ENCODE results near the gene CCT6A. TPM values are rescaled to one million over a fixed set of nuclear protein-coding genes. Genes with fewer than 3 reads are reported as not detected.
A peak's percentile ranks its signal among the peaks of the same experiment; 100 is the strongest.

Gene CCT6A
- total and polyA plus RNA-seq, 9 of the 15 experiments (the other 6 are each of a cell fraction or from before 2014, with no cell fraction given): 244 to 708 (median 387) TPM

DNA sequence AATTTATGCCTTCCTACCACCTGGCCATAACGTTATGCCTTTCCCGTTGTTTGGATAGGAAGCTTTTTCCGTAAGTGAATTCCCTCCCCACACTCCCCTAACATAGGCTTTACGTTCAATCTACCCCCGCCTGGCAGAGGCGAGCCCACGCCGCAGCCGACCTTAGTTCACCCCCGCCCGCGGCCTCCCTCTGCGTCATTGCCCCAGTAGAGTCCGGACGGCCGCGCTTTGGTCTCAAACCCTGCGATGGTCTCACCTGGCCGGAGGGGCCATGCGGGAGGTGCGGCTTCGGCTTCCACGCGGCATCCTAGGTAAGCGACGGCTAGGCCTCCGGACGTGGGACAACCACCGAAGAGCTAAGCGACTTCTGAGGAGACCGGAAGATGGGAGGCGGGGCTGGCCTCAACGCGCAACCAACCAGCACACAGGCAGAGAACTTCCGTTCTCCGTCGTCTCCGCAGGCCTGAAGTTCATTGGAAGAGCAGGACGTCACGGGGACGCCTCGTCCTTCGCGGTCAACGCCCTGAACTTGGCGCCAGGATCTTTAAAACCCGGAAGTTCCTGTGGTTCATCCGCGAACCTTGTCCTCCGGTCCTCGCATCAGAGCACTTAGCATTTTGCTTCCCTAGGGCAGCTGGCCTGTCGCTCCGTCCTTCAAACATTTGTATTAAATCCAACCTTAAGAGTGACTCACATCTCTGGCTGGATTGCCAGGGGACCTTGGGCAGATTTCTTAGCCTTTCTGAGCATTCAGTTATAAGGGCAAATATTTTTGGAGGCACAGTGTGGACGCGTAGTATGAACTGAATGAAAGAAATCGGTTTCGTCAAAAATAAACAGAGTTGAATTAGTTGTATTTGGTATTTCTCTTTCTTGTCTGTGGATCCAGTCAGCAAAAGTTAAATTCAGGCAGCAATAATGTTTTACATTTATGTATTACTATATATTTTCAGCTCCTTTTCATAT is 54.8 kb downstream of the CCT6A start, which contains the start of gene CHCHD2 (continued):
- TF ChIP-seq ZNF318 (IDR thresholded peaks at IDR 0.05; ENCODE audit: borderline replicate concordance in 1 of 2, low read depth in 1 of 2) (no peak), HLTF (IDR thresholded peaks at IDR 0.05) (no peak), ZNF561 (CRISPR knock-in tag; conservative IDR thresholded peaks at IDR 0.05) (no peak), THAP12 (CRISPR knock-in tag; IDR thresholded peaks at IDR 0.05) (peak; percentile 70; the same call in 1 of the 2 replicates), HNRNPH1 (optimal IDR thresholded peaks at IDR 0.05; ENCODE audit: low read depth, low read length) (no peak), MCM3 (IDR thresholded peaks at IDR 0.05) (no peak), ELF4 (CRISPR knock-in tag; IDR thresholded peaks at IDR 0.05) (0 out of 2 replicates have a peak, but pooled peaks have one; percentile 15), BRD4 (IDR thresholded peaks at IDR 0.05) (peak; percentile 73), SIRT6 (IDR thresholded peaks at IDR 0.05; ENCODE audit: low read depth, low read length) (no peak)
- TF ChIP-seq, protein P1, sequence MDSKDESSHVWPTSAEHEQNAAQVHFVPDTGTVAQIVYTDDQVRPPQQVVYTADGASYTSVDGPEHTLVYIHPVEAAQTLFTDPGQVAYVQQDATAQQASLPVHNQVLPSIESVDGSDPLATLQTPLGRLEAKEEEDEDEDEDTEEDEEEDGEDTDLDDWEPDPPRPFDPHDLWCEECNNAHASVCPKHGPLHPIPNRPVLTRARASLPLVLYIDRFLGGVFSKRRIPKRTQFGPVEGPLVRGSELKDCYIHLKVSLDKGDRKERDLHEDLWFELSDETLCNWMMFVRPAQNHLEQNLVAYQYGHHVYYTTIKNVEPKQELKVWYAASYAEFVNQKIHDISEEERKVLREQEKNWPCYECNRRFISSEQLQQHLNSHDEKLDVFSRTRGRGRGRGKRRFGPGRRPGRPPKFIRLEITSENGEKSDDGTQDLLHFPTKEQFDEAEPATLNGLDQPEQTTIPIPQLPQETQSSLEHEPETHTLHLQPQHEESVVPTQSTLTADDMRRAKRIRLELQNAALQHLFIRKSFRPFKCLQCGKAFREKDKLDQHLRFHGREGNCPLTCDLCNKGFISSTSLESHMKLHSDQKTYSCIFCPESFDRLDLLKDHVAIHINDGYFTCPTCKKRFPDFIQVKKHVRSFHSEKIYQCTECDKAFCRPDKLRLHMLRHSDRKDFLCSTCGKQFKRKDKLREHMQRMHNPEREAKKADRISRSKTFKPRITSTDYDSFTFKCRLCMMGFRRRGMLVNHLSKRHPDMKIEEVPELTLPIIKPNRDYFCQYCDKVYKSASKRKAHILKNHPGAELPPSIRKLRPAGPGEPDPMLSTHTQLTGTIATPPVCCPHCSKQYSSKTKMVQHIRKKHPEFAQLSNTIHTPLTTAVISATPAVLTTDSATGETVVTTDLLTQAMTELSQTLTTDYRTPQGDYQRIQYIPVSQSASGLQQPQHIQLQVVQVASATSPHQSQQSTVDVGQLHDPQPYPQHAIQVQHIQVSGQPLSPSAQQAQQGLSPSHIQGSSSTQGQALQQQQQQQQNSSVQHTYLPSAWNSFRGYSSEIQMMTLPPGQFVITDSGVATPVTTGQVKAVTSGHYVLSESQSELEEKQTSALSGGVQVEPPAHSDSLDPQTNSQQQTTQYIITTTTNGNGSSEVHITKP (IDR thresholded peaks at IDR 0.05; ENCODE audit: partially characterized antibody): no peak
